ENCODE data around the gene MAGOHB.
"Not testable (repeated sequence)": the region's sequence is repeated elsewhere in the genome, so short reads cannot be mapped to it uniquely, and the experiment has no call there.

MAGOHB gene

GRCh38 chr12:10613349-10614055 is at the start of gene MAGOHB:
TSS of gene MAGOHB (minus strand) at chr12:10613609. CDS start at chr12:10613532, 77 bp downstream.
- peak; percentile 99 for DNase-seq

GRCh38 chr12:10661338-10661737 is 47.9 kb upstream of the MAGOHB start:
- no peak for DNase-seq

GRCh38 chr12:10654003-10654402 is 40.6 kb upstream of the MAGOHB start:
- no peak for DNase-seq

GRCh38 chr12:10652192-10652591 is 38.8 kb upstream of the MAGOHB start:
- DNase-seq = no peak

- DNase-seq = not testable (repeated sequence)
Observed at GRCh38 chr12:10646576-10646975, 33.2 kb upstream of the MAGOHB start.

- DNase-seq = no peak
Observed at GRCh38 chr12:10645910-10646309, 32.5 kb upstream of the MAGOHB start.

GRCh38 chr12:10641735-10642500 is 28.5 kb upstream of the MAGOHB start:
- no peak for DNase-seq

- DNase-seq = no peak
Observed at GRCh38 chr12:10638728-10639127, 25.3 kb upstream of the MAGOHB start.

- no peak for DNase-seq
Observed at GRCh38 chr12:10636611-10637010, 23.2 kb upstream of the MAGOHB start.

GRCh38 chr12:10636124-10636523 is 22.7 kb upstream of the MAGOHB start:
- no peak for DNase-seq

- DNase-seq = no peak
Observed at GRCh38 chr12:10635306-10635705, 21.9 kb upstream of the MAGOHB start.

GRCh38 chr12:10634427-10634826 is 21.0 kb upstream of the MAGOHB start:
- DNase-seq = no peak

- DNase-seq = no peak
Observed at GRCh38 chr12:10633541-10633940, 20.1 kb upstream of the MAGOHB start.

GRCh38 chr12:10632226-10632625 is 18.8 kb upstream of the MAGOHB start:
- DNase-seq = no peak

- DNase-seq = no peak
Observed at GRCh38 chr12:10624605-10625004, 11.2 kb upstream of the MAGOHB start.

- DNase-seq = no peak
Observed at GRCh38 chr12:10623131-10623530, 9.7 kb upstream of the MAGOHB start.

- DNase-seq = no peak
Observed at GRCh38 chr12:10621278-10621677, 7.9 kb upstream of the MAGOHB start.

GRCh38 chr12:10620078-10620779 is 6.8 kb upstream of the MAGOHB start:
- DNase-seq = no peak

- DNase-seq = no peak
Observed at GRCh38 chr12:10618338-10618987, 5.1 kb upstream of the MAGOHB start.

GRCh38 chr12:10617863-10618262 is 4.5 kb upstream of the MAGOHB start:
- DNase-seq = no peak

GRCh38 chr12:10615532-10615931 is 2.1 kb upstream of the MAGOHB start:
- DNase-seq = no peak

- DNase-seq = no peak
Observed at GRCh38 chr12:10614056-10614370, 604 bp upstream of the MAGOHB start.

- no peak for DNase-seq
Observed at GRCh38 chr12:10612984-10613348, 443 bp downstream of the MAGOHB start.

GRCh38 chr12:10612110-10612509 is 1.3 kb downstream of the MAGOHB start:
- no peak for DNase-seq
